IMR-90 (cell line): Measurements from ENCODE around the gene ADAM33. TPM values are rescaled to one million over a fixed set of nuclear protein-coding genes. Genes with fewer than 3 reads are reported as not detected.

Experiments
- ATAC-seq: fragments of 200-7000 bp; cut with Tn5 transposase; 2 replicates; pipeline ENCODE4 v1.9.1; 2020; ENCODE audit warnings: low read depth, mild to moderate bottlenecking, moderate library complexity
- BruUV-seq: library from RNA; stranded (reverse); fragments of 400-500 nt; replicated peaks from 2 replicates; lab custom pipeline; 2021; lab: Mats Ljungman, UMichigan
- CTCF ChIA-PET: fragments of 300-600 bp; formaldehyde crosslinking; extraction: SDS; loops from one replicate; lab custom pipeline; 2021; ENCODE audit warnings: antibody characterized with exemption; lab: Yijun Ruan, JAX
- POLR2A ChIA-PET: fragments of 300-600 bp; sonication (Branson Sonifier 250); formaldehyde crosslinking; loops from one replicate; lab custom pipeline; 2022; ENCODE audit warnings: antibody characterized with exemption; ENCODE audit not compliant: unreplicated experiment; lab: Charles Lee
- DNase-seq: peaks from one replicate; pipeline ENCODE4 v3.0.0; 2013
- H2AFZ ChIP-seq: replicated peaks from 2 replicates; pipeline ENCODE3; 2013; ENCODE audit warnings: low read length, mild to moderate bottlenecking; ENCODE audit not compliant: poor library complexity
- H2AK5ac ChIP-seq: 2 replicates; pipeline ENCODE4 v1.6.1; 2013; ENCODE audit warnings: low read depth, low read length, inconsistent platforms
- H2AK9ac ChIP-seq: replicated peaks from 2 replicates; pipeline ENCODE3; 2013; ENCODE audit warnings: mild to moderate bottlenecking, low read depth, low read length, moderate library complexity; ENCODE audit not compliant: poor library complexity
- H2BK120ac ChIP-seq: 2 replicates; pipeline ENCODE4 v1.6.1; 2013; ENCODE audit warnings: low read depth, low read length, inconsistent platforms
- H2BK15ac ChIP-seq: 3 replicates; pipeline ENCODE4 v1.6.1; 2013; ENCODE audit warnings: low read depth, low read length, inconsistent platforms
- H2BK20ac ChIP-seq: 2 replicates; pipeline ENCODE4 v1.6.1; 2013; ENCODE audit warnings: low read depth, mild to moderate bottlenecking, inconsistent platforms, low read length, moderate library complexity
- H2BK5ac ChIP-seq: 2 replicates; pipeline ENCODE4 v1.6.1; 2013; ENCODE audit warnings: mild to moderate bottlenecking, low read depth, low read length, inconsistent platforms; ENCODE audit not compliant: poor library complexity, severe bottlenecking
- H3K14ac ChIP-seq: replicated peaks from 2 replicates; pipeline ENCODE4 v1.6.1; 2013; ENCODE audit warnings: low read depth, low read length, inconsistent platforms
- H3K18ac ChIP-seq: 2 replicates; pipeline ENCODE4 v1.6.1; 2013; ENCODE audit warnings: low read depth, low read length, control low read depth
- H3K23ac ChIP-seq: 2 replicates; pipeline ENCODE4 v1.6.1; 2013; ENCODE audit warnings: low read depth, low read length, inconsistent platforms
- H3K27ac ChIP-seq: 2 replicates; pipeline ENCODE4 v1.5.1; 2013; ENCODE audit warnings: mild to moderate bottlenecking, control low read depth, low read length; ENCODE audit not compliant: insufficient read depth
- H3K27me3 ChIP-seq: 2 replicates; pipeline ENCODE4 v1.6.1; 2013; ENCODE audit warnings: low read length; ENCODE audit not compliant: control insufficient read depth, insufficient read depth
- H3K36me3 ChIP-seq: 2 replicates; pipeline ENCODE4 v1.6.1; 2013; ENCODE audit warnings: low read length, mixed read lengths; ENCODE audit not compliant: control insufficient read depth, insufficient read depth
- H3K4ac ChIP-seq: 2 replicates; pipeline ENCODE4 v1.6.1; 2013; ENCODE audit warnings: low read depth, low read length, inconsistent platforms
- H3K4me1 ChIP-seq: 2 replicates; pipeline ENCODE4 v1.6.1; 2013; ENCODE audit warnings: low read length, mixed read lengths; ENCODE audit not compliant: control insufficient read depth, insufficient read depth
- H3K4me2 ChIP-seq: 2 replicates; pipeline ENCODE4 v1.6.1; 2013; ENCODE audit warnings: low read depth, mild to moderate bottlenecking, control low read depth, low read length, moderate library complexity
- H3K4me3 ChIP-seq: 2 replicates; pipeline ENCODE4 v1.5.1; 2013; ENCODE audit warnings: low read depth, mild to moderate bottlenecking, control low read depth, low read length, moderate library complexity; ENCODE audit not compliant: insufficient read depth
- H3K56ac ChIP-seq: 2 replicates; pipeline ENCODE4 v1.6.1; 2013; ENCODE audit warnings: low read length, inconsistent platforms; ENCODE audit not compliant: insufficient read depth; ENCODE audit errors: extremely low read depth
- H3K79me1 ChIP-seq, 2 experiments: 2 replicates each; pipeline ENCODE4 v1.6.1; 2013; ENCODE audit warnings: low read length in 2 of 2, inconsistent platforms in 1 of 2, low read depth in 1 of 2
- H3K9ac ChIP-seq: 2 replicates; pipeline ENCODE4 v1.6.1; 2013; ENCODE audit warnings: low read depth, low read length, control low read depth
- H3K9me1 ChIP-seq: 2 replicates; pipeline ENCODE4 v1.6.1; 2013; ENCODE audit warnings: low read length, inconsistent platforms; ENCODE audit not compliant: insufficient read depth
- H3K9me3 ChIP-seq: 2 replicates; pipeline ENCODE4 v1.6.1; 2013; ENCODE audit warnings: low read length; ENCODE audit not compliant: control insufficient read depth, insufficient read depth
- H4K20me1 ChIP-seq: 2 replicates; pipeline ENCODE4 v1.6.1; 2013; ENCODE audit warnings: low read length, inconsistent platforms; ENCODE audit not compliant: insufficient read depth
- H4K5ac ChIP-seq: 2 replicates; pipeline ENCODE4 v1.6.1; 2013; ENCODE audit warnings: mild to moderate bottlenecking, low read depth, low read length, control low read depth
- H4K8ac ChIP-seq, 2 experiments: 2 replicates each; pipeline ENCODE4 v1.6.1; 2013; ENCODE audit warnings: low read depth in 2 of 2, low read length in 2 of 2, control low read depth in 1 of 2, inconsistent platforms in 1 of 2
- H4K91ac ChIP-seq: 2 replicates; pipeline ENCODE4 v1.6.1; 2013; ENCODE audit warnings: low read depth, low read length, inconsistent platforms; ENCODE audit not compliant: insufficient read depth
- BHLHE40 ChIP-seq: fragments of 150-350 bp; IDR thresholded peaks from 2 replicates; pipeline ENCODE4 v1.6.1; 2016; ENCODE audit warnings: mild to moderate bottlenecking, low read depth, low read length
- CEBPB ChIP-seq: IDR thresholded peaks from 2 replicates; pipeline ENCODE4 v1.6.1; 2012; ENCODE audit warnings: low read depth, low read length, improper control_type of control experiment
- CHD1 ChIP-seq: IDR thresholded peaks from 2 replicates; pipeline ENCODE4 v1.6.1; 2012; ENCODE audit warnings: low read depth, low read length, improper control_type of control experiment
- FOS ChIP-seq: fragments of 150-350 bp; IDR thresholded peaks from 2 replicates; pipeline ENCODE4 v1.6.1; 2016; ENCODE audit warnings: low read depth, low read length
- MAFK ChIP-seq: IDR thresholded peaks from 2 replicates; pipeline ENCODE4 v1.6.1; 2012; ENCODE audit warnings: low read depth, low read length, improper control_type of control experiment
- MAZ ChIP-seq: IDR thresholded peaks from 2 replicates; pipeline ENCODE4 v1.6.1; 2012; ENCODE audit warnings: low read depth, mild to moderate bottlenecking, low read length, improper control_type of control experiment, moderate library complexity, borderline replicate concordance
- MXI1 ChIP-seq: IDR thresholded peaks from 2 replicates; pipeline ENCODE4 v1.6.1; 2012; ENCODE audit warnings: low read depth, mild to moderate bottlenecking, low read length, moderate library complexity, borderline replicate concordance
- NFE2L2 ChIP-seq: fragments of 150-350 bp; IDR thresholded peaks from 2 replicates; pipeline ENCODE4 v1.6.1; 2016; ENCODE audit warnings: low read depth, mild to moderate bottlenecking, low read length
- POLR2A ChIP-seq: IDR thresholded peaks from 2 replicates; pipeline ENCODE4 v1.6.1; 2012; ENCODE audit warnings: mild to moderate bottlenecking, low read depth, low read length
- RAD21 ChIP-seq: IDR thresholded peaks from 2 replicates; pipeline ENCODE4 v1.6.1; 2012; ENCODE audit warnings: low read length, improper control_type of control experiment
- RCOR1 ChIP-seq: IDR thresholded peaks from 2 replicates; pipeline ENCODE4 v1.6.1; 2012; ENCODE audit warnings: mild to moderate bottlenecking, low read length, improper control_type of control experiment; ENCODE audit not compliant: insufficient replicate concordance
- RFX5 ChIP-seq: IDR thresholded peaks from 2 replicates; pipeline ENCODE4 v1.8.0; 2012; ENCODE audit warnings: low read depth, mild to moderate bottlenecking, low read length, moderate library complexity
- SMC3 ChIP-seq: fragments of 150-350 bp; IDR thresholded peaks from 2 replicates; pipeline ENCODE4 v1.6.1; 2016; ENCODE audit warnings: low read depth, mild to moderate bottlenecking, antibody characterized with exemption, low read length, moderate library complexity
- WGBS, 2 experiments: methylation state at CpG; one replicate each; pipeline versions ENCODE4 v1.1.5 to v1.1.7; 2013; ENCODE audit warnings: missing lambda C conversion rate in 2 of 2; ENCODE audit not compliant: insufficient read length in 1 of 2; ENCODE audit errors: extremely low coverage in 2 of 2; 5-methylcytosine and 5-hydroxymethylcytosine counted together
- dilution Hi-C: fragments of 300-500 bp; cut with HindIII; formaldehyde crosslinking; loops from one replicate; pipeline ENCODE4 v1.14.3; 2018; ENCODE audit warnings: low sequenced_read_pairs; ENCODE audit not compliant: unreplicated experiment
- in situ Hi-C: fragments of 300-500 bp; cut with MboI; formaldehyde crosslinking; loops from 3 replicates; pipeline ENCODE4 v1.14.3; 2019; ENCODE audit warnings: low sequenced_read_pairs, inconsistent platforms, mixed read lengths
- intact Hi-C: fragments of 100-400 bp; cut with micrococcal nuclease; formaldehyde crosslinking; loops from 2 replicates; pipeline ENCODE4 v1.10.0; 2022
- polyA plus RNA-seq, 3 experiments: library from polyadenylated mRNA; depleted of rRNA; stranded (reverse); fragments of >200 nt; gene quantifications; 2 replicates each; pipeline ENCODE4 v1.2.3, GENCODE V29; 2012; ENCODE audit warnings: low replicate concordance in 1 of 3
- total RNA-seq: library from RNA; depleted of rRNA; stranded (reverse); fragments of >200 nt; gene quantifications from 2 replicates; pipeline ENCODE4 v1.2.3, GENCODE V29; 2012
- TF ChIP-seq, protein P1 (sequence below): conservative IDR thresholded peaks from 2 replicates; pipeline ENCODE4 v1.5.1; 2012; ENCODE audit warnings: mild to moderate bottlenecking, low read depth, low read length, improper control_type of control experiment
- TF ChIP-seq, protein P2 (sequence below): fragments of 150-350 bp; IDR thresholded peaks from 2 replicates; pipeline ENCODE4 v1.6.1; 2016; ENCODE audit warnings: low read depth, mild to moderate bottlenecking, low read length, moderate library complexity, borderline replicate concordance
- TF ChIP-seq, protein P3 (sequence below): fragments of 150-350 bp; IDR thresholded peaks from 2 replicates; pipeline ENCODE4 v1.6.1; 2017; ENCODE audit warnings: mild to moderate bottlenecking, antibody characterized with exemption, low read length, low read depth

Gene ADAM33
- total and polyA plus RNA-seq, 2 of the 4 experiments (the other 2 are of a cell fraction) = 0.18 to 1.7 TPM

DNA sequence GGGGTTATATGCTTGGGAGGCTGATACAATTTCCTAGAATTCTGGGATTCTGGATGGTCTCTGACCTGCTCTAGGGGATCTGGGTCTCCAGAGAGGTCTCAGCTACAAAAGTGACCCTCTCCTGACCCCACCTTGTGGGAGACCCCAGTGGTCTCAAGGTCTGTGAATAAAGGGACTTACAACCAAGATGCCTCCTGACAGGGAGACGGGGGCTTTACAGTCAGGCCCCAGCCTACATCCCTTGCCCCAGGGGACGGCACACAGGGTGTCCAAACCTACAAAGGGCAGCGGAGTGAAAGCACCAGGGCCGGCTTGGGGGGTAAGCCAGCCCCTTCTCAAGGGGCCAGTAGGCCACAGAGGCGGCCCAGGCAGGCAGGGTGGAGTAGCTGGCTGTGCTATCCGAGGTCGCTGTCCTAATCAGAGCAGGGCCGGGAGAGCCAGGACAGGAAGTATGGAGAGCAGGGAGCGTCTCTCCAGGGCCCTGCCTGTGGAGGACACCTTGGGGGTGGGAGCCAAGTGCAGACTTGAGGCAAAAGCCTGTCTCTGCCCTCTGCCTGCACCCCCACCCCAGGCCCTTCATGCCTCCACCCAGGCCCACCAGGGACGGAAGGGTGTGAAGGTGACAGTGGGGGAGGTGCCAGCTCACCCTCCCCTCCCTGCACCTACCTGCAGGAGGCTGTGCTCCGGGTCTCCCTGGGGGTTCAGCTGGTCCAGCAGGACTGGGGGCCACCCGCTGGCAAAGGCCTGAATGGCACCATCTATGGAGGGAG, 22.1 kb downstream of the ADAM33 start:
- no peak overlapping the region for H2AK9ac ChIP-seq
- dilution Hi-C loops = no loop called here
- peaks cover 63% of the 10 kb centered on the region for H3K27me3 ChIP-seq
- no peak overlapping the region for H3K23ac ChIP-seq
- no peak overlapping the region for H3K4me3 ChIP-seq
- H4K8ac ChIP-seq = no peak overlapping the region
- H3K36me3 ChIP-seq = no peaks in the 10 kb centered on the region
- no peak overlapping the region for H3K4me2 ChIP-seq
- no peak overlapping the region for H2AK5ac ChIP-seq
- BruUV-seq = no TSS peak
- CTCF ChIA-PET = no interaction called here
- H3K56ac ChIP-seq = no peak overlapping the region
- H2BK20ac ChIP-seq = no peak overlapping the region
- POLR2A ChIA-PET = no interaction called here
- WGBS, 2 experiments = no CpG with 5 or more reads among the region's 12 CpGs
- H3K14ac ChIP-seq = no peak overlapping the region
- no peak for DNase-seq
- H3K9me3 ChIP-seq = peaks cover 5% of the 10 kb centered on the region; the same call in 1 of the 2 replicates
- H3K4me1 ChIP-seq = no peaks in the 10 kb centered on the region
- in situ Hi-C loops = no loop called here
- 0 out of 2 replicates have a peak, but pooled peaks cover 3% of the 10 kb centered on the region for H4K20me1 ChIP-seq
- H3K27ac ChIP-seq = no peak overlapping the region
- H3K4ac ChIP-seq = no peak overlapping the region
- intact Hi-C loops = no loop called here
- no peak overlapping the region for H2BK5ac ChIP-seq
- H3K79me1 ChIP-seq = no peaks in the 10 kb centered on the region
- no peak overlapping the region for H2AFZ ChIP-seq
- H3K9me1 ChIP-seq = no peaks in the 10 kb centered on the region
- no peak overlapping the region for H4K91ac ChIP-seq
- no peak overlapping the region for H3K18ac ChIP-seq
- no peak overlapping the region for H2BK15ac ChIP-seq
- H3K9ac ChIP-seq = no peak overlapping the region
- H4K5ac ChIP-seq = no peak overlapping the region
- H2BK120ac ChIP-seq = no peak overlapping the region
- no peak for ATAC-seq
- TF ChIP-seq SMC3 = no peak
- TF ChIP-seq RFX5 = no peak
- TF ChIP-seq, protein P1, sequence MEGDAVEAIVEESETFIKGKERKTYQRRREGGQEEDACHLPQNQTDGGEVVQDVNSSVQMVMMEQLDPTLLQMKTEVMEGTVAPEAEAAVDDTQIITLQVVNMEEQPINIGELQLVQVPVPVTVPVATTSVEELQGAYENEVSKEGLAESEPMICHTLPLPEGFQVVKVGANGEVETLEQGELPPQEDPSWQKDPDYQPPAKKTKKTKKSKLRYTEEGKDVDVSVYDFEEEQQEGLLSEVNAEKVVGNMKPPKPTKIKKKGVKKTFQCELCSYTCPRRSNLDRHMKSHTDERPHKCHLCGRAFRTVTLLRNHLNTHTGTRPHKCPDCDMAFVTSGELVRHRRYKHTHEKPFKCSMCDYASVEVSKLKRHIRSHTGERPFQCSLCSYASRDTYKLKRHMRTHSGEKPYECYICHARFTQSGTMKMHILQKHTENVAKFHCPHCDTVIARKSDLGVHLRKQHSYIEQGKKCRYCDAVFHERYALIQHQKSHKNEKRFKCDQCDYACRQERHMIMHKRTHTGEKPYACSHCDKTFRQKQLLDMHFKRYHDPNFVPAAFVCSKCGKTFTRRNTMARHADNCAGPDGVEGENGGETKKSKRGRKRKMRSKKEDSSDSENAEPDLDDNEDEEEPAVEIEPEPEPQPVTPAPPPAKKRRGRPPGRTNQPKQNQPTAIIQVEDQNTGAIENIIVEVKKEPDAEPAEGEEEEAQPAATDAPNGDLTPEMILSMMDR = no peak
- no peak for TF ChIP-seq MXI1
- no peak for TF ChIP-seq RCOR1
- TF ChIP-seq CEBPB = no peak
- no peak for TF ChIP-seq MAZ
- no peak for TF ChIP-seq CHD1
- TF ChIP-seq FOS = no peak
- TF ChIP-seq MAFK = no peak
- no peak for TF ChIP-seq POLR2A
- TF ChIP-seq, protein P2, sequence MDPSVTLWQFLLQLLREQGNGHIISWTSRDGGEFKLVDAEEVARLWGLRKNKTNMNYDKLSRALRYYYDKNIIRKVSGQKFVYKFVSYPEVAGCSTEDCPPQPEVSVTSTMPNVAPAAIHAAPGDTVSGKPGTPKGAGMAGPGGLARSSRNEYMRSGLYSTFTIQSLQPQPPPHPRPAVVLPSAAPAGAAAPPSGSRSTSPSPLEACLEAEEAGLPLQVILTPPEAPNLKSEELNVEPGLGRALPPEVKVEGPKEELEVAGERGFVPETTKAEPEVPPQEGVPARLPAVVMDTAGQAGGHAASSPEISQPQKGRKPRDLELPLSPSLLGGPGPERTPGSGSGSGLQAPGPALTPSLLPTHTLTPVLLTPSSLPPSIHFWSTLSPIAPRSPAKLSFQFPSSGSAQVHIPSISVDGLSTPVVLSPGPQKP = no peak
- TF ChIP-seq BHLHE40 = no peak
- TF ChIP-seq NFE2L2 = no peak
- no peak for TF ChIP-seq RAD21
- TF ChIP-seq, protein P3, sequence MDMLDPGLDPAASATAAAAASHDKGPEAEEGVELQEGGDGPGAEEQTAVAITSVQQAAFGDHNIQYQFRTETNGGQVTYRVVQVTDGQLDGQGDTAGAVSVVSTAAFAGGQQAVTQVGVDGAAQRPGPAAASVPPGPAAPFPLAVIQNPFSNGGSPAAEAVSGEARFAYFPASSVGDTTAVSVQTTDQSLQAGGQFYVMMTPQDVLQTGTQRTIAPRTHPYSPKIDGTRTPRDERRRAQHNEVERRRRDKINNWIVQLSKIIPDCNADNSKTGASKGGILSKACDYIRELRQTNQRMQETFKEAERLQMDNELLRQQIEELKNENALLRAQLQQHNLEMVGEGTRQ = no peak
